Activated CD8-positive, alpha-beta memory T cell treated with anti-CD3 and anti-CD28 coated beads for 1 hour (primary cell): Measurements from ENCODE around the gene GPHB5.
"Not testable (repeated sequence)": the region's sequence is repeated elsewhere in the genome, so short reads cannot be mapped to it uniquely, and the experiment has no call there.

Experiments
- DNase-seq, 2 donors: peaks; one replicate each; pipeline ENCODE4 v3.0.0-alpha.2; 2020; ENCODE audit warnings: low read depth in 1 of 2; ENCODE audit errors: extremely low read depth in 1 of 2

The GPHB5 gene, protein sequence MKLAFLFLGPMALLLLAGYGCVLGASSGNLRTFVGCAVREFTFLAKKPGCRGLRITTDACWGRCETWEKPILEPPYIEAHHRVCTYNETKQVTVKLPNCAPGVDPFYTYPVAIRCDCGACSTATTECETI

DNA sequence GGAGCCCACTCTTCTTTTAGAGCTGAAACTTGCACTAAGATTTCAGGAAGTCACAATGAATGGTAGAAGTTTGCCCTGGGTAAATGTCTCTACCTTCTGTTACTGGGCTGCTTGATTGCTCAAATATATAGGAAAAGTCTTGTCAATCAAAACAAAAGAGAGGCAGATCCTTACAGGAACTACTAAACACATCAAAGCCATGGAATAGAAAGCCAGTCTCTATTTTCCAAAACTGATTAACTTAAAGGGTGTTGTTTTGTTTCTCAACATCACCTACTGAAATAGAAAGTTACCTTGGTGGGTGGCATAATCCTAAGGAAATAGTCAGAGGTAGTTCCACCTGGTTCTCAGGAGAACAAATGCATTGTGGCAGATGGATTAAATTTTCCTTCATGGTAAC is at the start of gene GPHB5:
GPHB5 (minus strand) TSS at position 101 of the 400 bp plus-strand sequence. CDS start 1,086 bp downstream, outside the sequence.
- DNase-seq: no peak

- DNase-seq: no peak
These were observed 49.1 kb upstream of the GPHB5 start for GRCh38 chr14:63367742-63368364.

DNA sequence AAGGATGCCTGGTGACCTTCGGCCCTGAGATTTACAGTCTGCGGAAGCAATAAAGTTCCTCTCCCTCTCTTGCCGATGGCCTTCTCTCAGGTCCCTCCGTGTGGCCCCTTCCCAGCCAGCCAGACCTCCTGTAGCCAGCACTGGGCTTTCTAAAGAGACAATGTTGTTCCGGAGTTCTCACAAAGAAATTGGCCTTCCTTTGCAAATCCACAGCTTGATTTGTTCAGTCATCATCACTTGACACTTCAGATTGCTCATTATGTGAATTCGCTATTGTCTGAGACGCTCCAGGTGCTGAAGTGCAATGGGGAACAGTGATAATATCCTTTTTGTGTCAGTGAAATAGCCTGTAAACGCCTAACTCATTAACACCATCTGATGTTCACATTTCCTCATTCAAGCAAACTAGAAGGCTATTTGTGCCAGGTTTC is 43.7 kb upstream of the GPHB5 start:
- DNase-seq: no peak

DNA sequence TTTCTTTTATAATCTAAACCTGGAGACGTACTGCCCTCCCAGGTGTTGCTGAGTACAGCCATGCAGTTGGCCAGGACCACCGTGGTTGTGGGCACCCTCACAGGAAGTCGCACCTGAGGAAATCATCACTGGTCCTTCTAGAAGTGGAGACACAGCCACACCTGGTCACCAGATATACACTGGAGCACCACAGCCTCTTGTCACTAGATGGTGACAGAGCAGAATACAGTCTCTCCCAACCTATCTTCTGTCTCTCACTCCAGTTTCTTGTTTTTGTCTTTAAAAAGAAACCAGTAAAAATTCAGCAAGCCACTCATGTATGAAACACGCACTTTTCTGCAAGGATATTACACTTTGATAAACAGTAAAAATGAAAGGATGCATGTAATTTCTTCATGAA is 43.1 kb upstream of the GPHB5 start:
- DNase-seq: no peak

DNA sequence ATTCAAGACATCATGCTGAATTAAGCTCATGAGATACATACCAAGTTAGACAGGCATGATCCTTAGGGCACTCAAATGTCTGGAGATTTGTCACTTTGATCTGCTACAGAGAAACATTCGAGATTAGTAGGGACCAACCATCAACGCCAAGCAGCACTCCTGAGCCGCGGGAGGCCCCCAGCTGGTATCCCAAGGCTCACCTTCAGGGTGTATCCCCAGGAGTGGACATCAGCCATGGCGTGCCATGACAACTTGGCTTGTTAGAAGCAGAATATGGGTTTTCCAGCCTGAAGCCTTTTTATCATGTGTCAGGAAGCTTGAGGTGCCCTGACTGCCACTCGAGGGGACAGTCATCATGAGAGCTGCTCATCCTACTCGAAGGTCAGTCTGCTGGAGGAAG is 39.1 kb upstream of the GPHB5 start:
- no peak for DNase-seq

- DNase-seq: no peak
These were observed 27.1 kb upstream of the GPHB5 start for GRCh38 chr14:63345826-63346225.

- no peak for DNase-seq
These were observed 25.6 kb upstream of the GPHB5 start for GRCh38 chr14:63344336-63344735.

DNA sequence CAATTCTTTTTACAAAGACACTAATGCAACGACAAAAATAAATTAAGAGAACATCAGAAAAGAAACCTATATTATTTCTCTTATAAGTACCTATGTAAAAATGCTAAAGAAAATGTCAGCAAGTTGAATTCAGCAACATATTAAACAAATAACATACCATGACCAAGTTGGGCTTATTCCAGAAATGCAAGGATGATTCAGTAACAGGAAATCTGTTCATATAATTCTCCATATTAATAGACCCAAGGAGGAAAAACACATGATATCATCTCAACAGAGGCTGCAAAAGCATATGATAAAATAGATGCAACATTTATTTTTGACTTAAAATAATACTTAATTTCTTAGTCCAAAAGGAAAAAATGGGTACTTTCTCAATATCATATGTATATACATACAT is 25.1 kb upstream of the GPHB5 start:
- DNase-seq: no peak

- DNase-seq: no peak
These were observed 23.6 kb upstream of the GPHB5 start for GRCh38 chr14:63342371-63342770.

DNA sequence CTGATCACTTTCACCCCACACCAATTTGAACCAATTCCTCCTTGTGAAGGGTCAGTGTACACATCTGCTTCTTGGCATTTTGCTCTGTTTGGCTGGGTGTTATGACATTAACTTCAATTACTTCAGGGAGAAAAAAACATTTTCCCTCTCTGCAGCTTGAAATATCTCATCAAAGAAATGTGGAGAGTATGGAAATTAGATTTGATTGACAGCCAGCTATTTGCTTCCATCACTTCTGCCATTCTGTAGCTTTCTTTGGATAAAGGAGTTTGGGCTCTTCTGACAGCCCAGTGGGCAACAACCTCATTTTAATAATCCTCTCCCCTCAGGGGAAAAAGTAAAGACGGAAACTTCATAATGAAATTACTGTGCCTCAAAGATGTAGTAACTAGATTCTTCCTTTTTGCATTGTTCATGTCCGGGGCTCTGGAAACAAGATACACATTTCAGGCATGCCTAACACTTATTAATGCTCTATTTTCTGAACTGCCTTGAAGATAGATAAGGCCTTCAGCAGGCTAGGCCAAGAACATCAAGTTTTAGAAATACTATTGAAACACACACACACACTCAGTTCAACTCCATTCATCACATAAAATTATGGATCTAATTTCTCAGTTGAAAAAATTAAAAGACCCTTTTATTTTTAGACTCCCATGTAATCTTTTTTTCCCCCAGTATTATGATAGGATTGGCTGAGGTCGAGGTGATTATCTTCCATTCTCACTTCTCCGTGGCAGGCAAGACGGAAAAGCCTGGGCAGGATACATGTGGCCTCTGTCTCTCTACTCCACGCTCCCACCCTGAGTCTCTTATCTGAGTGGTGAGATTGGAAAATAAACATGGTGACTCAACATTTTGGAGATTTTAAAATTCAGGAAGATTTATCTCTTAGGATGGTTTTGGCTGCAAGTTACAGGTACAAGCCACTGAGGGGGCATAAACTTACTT is 10.3 kb upstream of the GPHB5 start:
- no peak for DNase-seq

DNA sequence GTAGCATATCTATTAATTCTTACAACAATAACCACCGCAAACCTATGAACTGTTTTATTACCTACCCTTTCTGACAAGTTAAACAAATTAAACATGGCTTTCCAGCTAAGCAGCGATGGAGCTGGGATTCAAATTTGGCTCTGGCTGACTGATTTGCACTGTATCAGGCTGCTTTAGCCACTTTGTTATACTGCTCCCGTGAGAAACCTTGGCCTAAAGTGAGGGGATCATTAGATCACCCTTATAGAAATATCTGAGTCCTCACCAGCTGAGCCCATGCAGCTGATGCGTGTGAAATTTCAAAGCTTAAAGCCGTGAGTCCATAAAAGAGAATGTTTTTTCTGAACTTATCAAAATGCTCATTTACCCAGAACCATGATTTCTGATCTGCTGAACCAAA is 8.1 kb upstream of the GPHB5 start:
- DNase-seq: no peak

- DNase-seq: no peak
These were observed 4.3 kb upstream of the GPHB5 start for GRCh38 chr14:63322897-63323573.

DNA sequence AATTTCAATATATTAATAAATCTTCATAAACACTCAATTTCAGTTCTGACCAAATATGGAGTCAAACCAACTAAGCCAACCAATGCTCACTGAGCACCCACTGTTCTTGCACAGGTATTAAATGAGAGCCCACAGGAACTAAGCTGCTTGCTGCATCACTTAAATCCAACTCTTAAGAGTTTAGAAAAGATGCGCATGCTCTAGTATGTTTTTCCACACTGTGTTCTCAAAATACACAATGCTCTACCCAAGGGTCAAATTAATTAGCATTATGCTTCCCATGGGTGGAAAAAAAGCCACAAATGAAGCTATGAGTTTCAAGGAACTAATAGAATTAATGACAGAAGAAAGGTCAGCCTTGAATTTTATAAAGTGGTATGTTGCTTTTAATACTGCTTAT is 3.7 kb upstream of the GPHB5 start:
- DNase-seq: no peak

DNA sequence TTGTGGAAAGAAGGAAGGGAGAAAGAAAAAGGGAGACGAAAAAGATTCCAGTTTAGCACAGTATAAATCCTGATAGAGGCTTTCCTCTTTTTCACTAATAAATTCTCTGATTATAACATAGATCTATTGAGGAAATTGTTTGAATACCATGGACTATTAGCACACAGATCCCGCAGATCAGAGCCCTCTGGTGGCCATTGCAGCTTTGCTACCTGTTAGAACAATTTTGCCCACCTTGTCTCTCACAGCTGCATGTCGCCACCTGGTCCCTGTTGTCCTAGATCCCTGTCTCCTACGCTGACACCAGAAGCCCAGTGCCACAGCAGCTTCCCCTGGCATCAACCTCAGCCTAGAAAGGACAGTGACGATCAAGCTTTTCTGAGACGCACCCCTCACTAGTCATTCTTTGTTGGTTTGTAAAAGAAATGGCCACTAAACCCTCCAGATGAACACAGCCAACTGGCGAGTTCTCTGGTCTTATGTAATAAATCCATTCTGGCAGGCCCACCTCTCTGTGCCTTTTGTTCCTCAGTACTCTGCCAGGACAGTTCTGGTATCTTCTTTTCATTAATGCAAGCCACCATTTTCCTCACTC is 9.9 kb downstream of the GPHB5 start:
- no peak for DNase-seq

GRCh38 chr14:63304429-63304828 is 14.3 kb downstream of the GPHB5 start:
- DNase-seq: not testable (repeated sequence)

- no peak for DNase-seq
These were observed 16.7 kb downstream of the GPHB5 start for GRCh38 chr14:63301891-63302534.

GRCh38 chr14:63300854-63301253 is 17.9 kb downstream of the GPHB5 start:
- no peak for DNase-seq

DNA sequence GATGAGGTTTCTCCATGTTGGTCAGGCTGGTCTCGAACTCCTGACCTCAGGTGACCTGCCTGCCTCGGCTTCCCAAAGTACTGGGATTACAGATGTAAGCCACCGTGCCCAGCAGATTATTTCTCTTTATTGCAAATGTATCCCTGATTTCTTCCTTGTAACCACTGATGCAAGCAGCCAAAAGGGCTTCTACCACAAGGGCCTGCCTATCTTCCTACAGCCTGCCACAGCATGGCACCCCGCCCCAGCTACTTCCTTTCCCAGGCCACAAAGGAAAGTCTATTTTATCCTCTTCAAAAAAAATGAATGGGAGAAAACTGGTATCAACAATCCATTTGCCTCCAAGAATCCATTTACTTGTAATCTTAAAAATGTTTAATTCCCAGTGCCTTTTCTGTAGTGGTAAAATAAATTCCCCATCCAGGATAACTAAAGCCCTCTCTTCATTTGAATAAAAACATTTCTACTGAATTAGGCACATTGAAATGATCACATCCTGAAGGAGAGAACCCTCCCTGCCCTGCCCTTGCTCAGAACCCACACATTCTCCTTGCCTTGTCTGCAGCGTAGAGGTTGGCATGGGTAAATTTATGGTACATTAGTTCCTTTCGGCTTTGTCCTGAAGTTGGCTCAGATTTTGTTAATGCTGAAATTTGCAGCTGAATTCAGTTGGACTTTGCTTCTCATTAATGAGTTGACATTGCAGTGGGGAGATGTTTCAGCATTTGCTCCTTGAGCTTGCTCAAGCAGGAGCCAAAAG is 19.2 kb downstream of the GPHB5 start:
- DNase-seq: no peak

DNA sequence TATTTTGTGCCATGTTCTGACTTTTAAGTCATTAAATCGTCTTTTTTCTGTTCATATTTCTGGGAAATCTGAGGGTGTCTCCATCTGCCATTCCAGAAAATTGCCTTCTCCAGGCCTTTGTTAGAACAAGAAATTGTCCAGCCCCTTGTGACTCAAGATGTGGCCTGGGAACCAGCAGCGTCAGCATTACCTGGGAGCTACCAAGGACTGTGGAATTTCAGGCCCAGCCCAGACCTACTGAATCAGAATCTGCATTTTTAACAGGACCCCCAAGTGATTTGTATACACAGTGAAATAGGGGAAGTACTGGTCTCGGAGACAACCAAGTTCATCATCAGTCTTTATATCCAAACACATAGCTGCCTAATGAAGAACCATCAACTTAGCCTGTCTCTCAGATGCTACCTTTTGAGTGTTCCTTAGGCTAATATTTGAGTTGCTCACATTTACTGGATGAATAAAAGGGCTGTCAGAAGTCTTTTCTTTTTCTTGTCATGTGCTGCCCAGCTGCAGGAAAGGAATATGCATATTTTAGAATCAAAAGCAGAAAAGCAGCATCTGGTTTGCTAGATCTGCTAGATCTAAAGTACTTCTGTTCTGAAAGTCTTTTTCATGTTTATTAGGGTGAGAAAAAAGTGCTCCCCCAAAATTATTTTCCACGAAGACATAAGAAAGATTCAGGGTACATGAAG is 21.2 kb downstream of the GPHB5 start:
- DNase-seq: no peak
